Transverse colon (tissue), 4 donors: Measurements from ENCODE around the gene RGSL1. TPM values are rescaled to one million over a fixed set of nuclear protein-coding genes. Genes with fewer than 3 reads are reported as not detected.

Source experiments
- DNase-seq: peaks from one replicate; pipeline ENCODE4 v3.0.0-alpha.2; 2019
- H3K27ac ChIP-seq, 4 donors: fragments of 200-600 bp; sonication (generic); 2 replicates each; pipeline ENCODE4 v1.5.1; 2016 to 2018; ENCODE audit warnings: inconsistent platforms in 4 of 4
- H3K27me3 ChIP-seq: fragments of 200-600 bp; sonication (generic); 2 replicates; pipeline ENCODE4 v1.5.1; 2017; ENCODE audit warnings: inconsistent platforms
- H3K36me3 ChIP-seq, 4 donors: fragments of 200-600 bp; sonication (generic); 2 replicates each; pipeline ENCODE4 v1.5.1; 2017 to 2019; ENCODE audit warnings: inconsistent platforms in 4 of 4
- H3K4me1 ChIP-seq, 4 donors: fragments of 200-600 bp; sonication (generic); 2 replicates each; pipeline ENCODE4 v1.5.1; 2017 to 2020; ENCODE audit warnings: inconsistent platforms in 4 of 4
- H3K4me3 ChIP-seq, 4 donors: fragments of 200-600 bp; sonication (generic); 1 replicate in 1 of 4; 2 replicates in 3 of 4; pipeline versions ENCODE4 v1.5.1 to v1.6.1; 2017 to 2019; ENCODE audit warnings: inconsistent platforms in 4 of 4
- H3K9me3 ChIP-seq, 2 donors: fragments of 200-600 bp; sonication (generic); 2 replicates each; pipeline ENCODE4 v1.5.1; 2017 to 2019; ENCODE audit warnings: inconsistent platforms in 2 of 2
- CTCF ChIP-seq, 5 experiments: fragments of 200-600 bp in 3 of 5; fragments of 450-650 bp in 2 of 5; sonication (generic) in 3 of 5; IDR thresholded peaks; 1 replicate in 2 of 5; 2 replicates in 3 of 5; pipeline ENCODE4 v1.5.1; 2016 to 2017; ENCODE audit warnings: antibody characterized with exemption in 5 of 5, inconsistent platforms in 3 of 5, mild to moderate bottlenecking in 2 of 5, moderate library complexity in 1 of 5
- EP300 ChIP-seq: sonication (generic); formaldehyde crosslinking; IDR thresholded peaks from one replicate; pipeline ENCODE4 v1.6.1; 2017; ENCODE audit warnings: antibody characterized with exemption, low read depth
- POLR2A ChIP-seq: fragments of 450-650 bp; IDR thresholded peaks from one replicate; pipeline ENCODE4 v1.6.1; 2016; ENCODE audit warnings: antibody characterized with exemption, mild to moderate bottlenecking, moderate library complexity
- POLR2AphosphoS5 ChIP-seq, 3 donors: sonication (generic); formaldehyde crosslinking; IDR thresholded peaks; one replicate each; pipeline ENCODE4 v1.6.1; 2016; ENCODE audit warnings: antibody characterized with exemption in 3 of 3
- WGBS, 2 donors: methylation state at CpG; one replicate each; pipeline ENCODE4 v1.1.5; 2018; ENCODE audit warnings: low coverage in 1 of 2; 5-methylcytosine and 5-hydroxymethylcytosine counted together
- in situ Hi-C, 4 donors: fragments of 200-750 bp; cut with MboI; loops; one replicate each; pipeline versions ENCODE4 v1.15.0 to v1.15.1; 2017; ENCODE audit warnings: low sequenced_read_pairs in 3 of 4, low pct_ligation_motif_present in 1 of 4, low pct_unique_long_range_greater_than_20kb in 1 of 4
- intact Hi-C: fragments of 100-400 bp; cut with DNase I; formaldehyde crosslinking; loops from one replicate; pipeline ENCODE4 v1.15.1; 2023; ENCODE audit warnings: low total_unique reads
- total RNA-seq, 4 donors: library from RNA; depleted of rRNA; stranded (reverse); fragments of >200 nt; gene quantifications; one replicate each; pipeline ENCODE4 v1.1.0, GENCODE V29; 2016

RGSL1 gene
- total RNA-seq, 4 donors from 2014 or later, result not detected

GRCh38 chr1:182563095-182563494 lies 113.1 kb downstream of the RGSL1 start:
- Histone ChIP-seq H3K4me3 (no peak overlapping the region), H3K27ac (no peak overlapping the region), H3K4me1 (no peaks in the 10 kb centered on the region), H3K36me3 (no peaks in the 10 kb centered on the region), H3K9me3 (no peaks in the 10 kb centered on the region), H3K27me3 (no peaks in the 10 kb centered on the region)
- DNase-seq, result no peak
- no peak for TF ChIP-seq EP300
- TF ChIP-seq POLR2A, result no peak
- no peak for TF ChIP-seq CTCF (IDR thresholded peaks at IDR 0.05)
- no peak for TF ChIP-seq POLR2AphosphoS5 (IDR thresholded peaks at IDR 0.05)
- in situ Hi-C loops (no loop called here), intact Hi-C loops (no loop called here)
- 78 to 89% methylated on average over 4 of the region's 4 CpGs for WGBS, 2 donors

GRCh38 chr1:182564406-182565004 lies 114.6 kb downstream of the RGSL1 start:
- Histone ChIP-seq H3K36me3 (no peaks in the 10 kb centered on the region), H3K4me3 (no peak overlapping the region), H3K27ac (no peak overlapping the region), H3K27me3 (no peaks in the 10 kb centered on the region), H3K9me3 (no peaks in the 10 kb centered on the region), H3K4me1 (no peaks in the 10 kb centered on the region)
- 75 to 83% methylated on average over 2 of the region's 2 CpGs for WGBS, 2 donors
- in situ Hi-C loops, result no loop called here
- TF ChIP-seq POLR2AphosphoS5 (IDR thresholded peaks at IDR 0.05) (no peak), EP300 (no peak), CTCF (IDR thresholded peaks at IDR 0.05) (no peak), POLR2A (no peak)
- intact Hi-C loops, result no loop called here
- no peak for DNase-seq

GRCh38 chr1:182565537-182565936 lies 115.6 kb downstream of the RGSL1 start:
- 68% methylated on average over 3 of the region's 3 CpGs for WGBS, 2 donors
- H3K36me3 ChIP-seq, result no peaks in the 10 kb centered on the region
- intact Hi-C loops (no loop called here), in situ Hi-C loops (no loop called here)
- TF ChIP-seq POLR2A (no peak), EP300 (no peak), POLR2AphosphoS5 (IDR thresholded peaks at IDR 0.05) (no peak), CTCF (IDR thresholded peaks at IDR 0.05) (no peak)
- H3K4me1 ChIP-seq, result no peaks in the 10 kb centered on the region
- no peak overlapping the region for H3K27ac ChIP-seq
- no peaks in the 10 kb centered on the region for H3K27me3 ChIP-seq
- H3K4me3 ChIP-seq, result no peak overlapping the region
- no peak for DNase-seq
- H3K9me3 ChIP-seq, result no peaks in the 10 kb centered on the region

- TF ChIP-seq POLR2A (no peak), CTCF (IDR thresholded peaks at IDR 0.05) (peak in 1 of 5 experiments; percentile 0), EP300 (no peak), POLR2AphosphoS5 (IDR thresholded peaks at IDR 0.05) (no peak)
- DNase-seq, result no peak
These were observed 117.7 kb downstream of the RGSL1 start for GRCh38 chr1:182567629-182568028.

More at GRCh38 chr1:182567629-182568028, 117.7 kb downstream of the RGSL1 start:
- peaks cover 0 to under 1% (median 0%) of the 10 kb centered on the region in 4 donors for H3K36me3 ChIP-seq
- no peaks in the 10 kb centered on the region for H3K27me3 ChIP-seq
- 94 to 95% methylated on average over 4 to 5 of the region's 5 CpGs for WGBS, 2 donors
- no peak overlapping the region for H3K4me3 ChIP-seq
- in situ Hi-C loops, result no loop called here
- no peaks in the 10 kb centered on the region for H3K4me1 ChIP-seq
- intact Hi-C loops, result no loop called here
- no peak overlapping the region for H3K27ac ChIP-seq
- H3K9me3 ChIP-seq, result no peaks in the 10 kb centered on the region
